ENCODE results near the gene MTREX.

Gene MTREX

GRCh38 chr5:55418994-55419968, 111.5 kb downstream of the MTREX start:
- peak; percentile 96 for DNase-seq (ENCODE audit: low read depth)
- no peak overlapping the region for H3K4me3 ChIP-seq (ENCODE audit: low read length)
- no peak for TF ChIP-seq CTCF (conservative IDR thresholded peaks at IDR 0.05; ENCODE audit: low read length)

- DNase-seq (ENCODE audit: low read depth): peak; percentile 31
- no peak overlapping the region for H3K4me3 ChIP-seq (ENCODE audit: low read length)
- no peak for TF ChIP-seq CTCF (conservative IDR thresholded peaks at IDR 0.05; ENCODE audit: low read length)
Measured at GRCh38 chr5:55421074-55421529, 113.3 kb downstream of the MTREX start.

- no peak for DNase-seq (ENCODE audit: low read depth)
- H3K4me3 ChIP-seq (ENCODE audit: low read length): no peak overlapping the region
- TF ChIP-seq CTCF (conservative IDR thresholded peaks at IDR 0.05; ENCODE audit: low read length): no peak
Measured at GRCh38 chr5:55426455-55426854, 118.7 kb downstream of the MTREX start.

GRCh38 chr5:55427157-55427556, 119.4 kb downstream of the MTREX start:
- peak; percentile 51 for DNase-seq (ENCODE audit: low read depth)
- H3K4me3 ChIP-seq (ENCODE audit: low read length): no peak overlapping the region

GRCh38 chr5:55429221-55429612, 121.4 kb downstream of the MTREX start:
- no peak for TF ChIP-seq CTCF (conservative IDR thresholded peaks at IDR 0.05; ENCODE audit: low read length)
- no peak overlapping the region for H3K4me3 ChIP-seq (ENCODE audit: low read length)
- no peak for DNase-seq (ENCODE audit: low read depth)

More at GRCh38 chr5:55427157-55427556, 119.4 kb downstream of the MTREX start:
- TF ChIP-seq CTCF (conservative IDR thresholded peaks at IDR 0.05; ENCODE audit: low read length): no peak

GRCh38 chr5:55429613-55430253, 121.9 kb downstream of the MTREX start:
- no peak overlapping the region for H3K4me3 ChIP-seq (ENCODE audit: low read length)
- no peak for DNase-seq (ENCODE audit: low read depth)
- TF ChIP-seq CTCF (conservative IDR thresholded peaks at IDR 0.05; ENCODE audit: low read length): no peak

Data from AG10803 (cell line).